ENCODE results near the gene CDH15. TPM values are rescaled to one million over a fixed set of nuclear protein-coding genes. Genes with fewer than 3 reads are reported as not detected.

Gene CDH15
- total RNA-seq, 1 experiment from 2014 or later = not detected

- H3K36me3 Mint-ChIP-seq (ENCODE audit: insufficient read depth, unreplicated experiment) = peaks cover 24% of the 10 kb centered on the region
- Histone ChIP-seq H3K27me3 (replicated peaks; ENCODE audit: control insufficient read depth, insufficient read depth, low read length) (no peaks in the 10 kb centered on the region), H3K4me3 (ENCODE audit: low read depth, low read length) (no peak overlapping the region), H3K4me1 (no peaks in the 10 kb centered on the region), H3K9me3 (no peaks in the 10 kb centered on the region), H3K36me3 (ENCODE audit: control insufficient read depth, insufficient read depth, low read length) (no peaks in the 10 kb centered on the region)
- ChIA-PET CTCF (interaction anchor here (0.5 kb wide), 1 partner anchor 33 kb away, joined by 3 read pairs; the partner anchor contains the start of gene CDH15), POLR2A (no interaction called here)
- no peaks in the 10 kb centered on the region for H3K9me3 Mint-ChIP-seq (ENCODE audit: unreplicated experiment)
- TF ChIP-seq, protein P1, sequence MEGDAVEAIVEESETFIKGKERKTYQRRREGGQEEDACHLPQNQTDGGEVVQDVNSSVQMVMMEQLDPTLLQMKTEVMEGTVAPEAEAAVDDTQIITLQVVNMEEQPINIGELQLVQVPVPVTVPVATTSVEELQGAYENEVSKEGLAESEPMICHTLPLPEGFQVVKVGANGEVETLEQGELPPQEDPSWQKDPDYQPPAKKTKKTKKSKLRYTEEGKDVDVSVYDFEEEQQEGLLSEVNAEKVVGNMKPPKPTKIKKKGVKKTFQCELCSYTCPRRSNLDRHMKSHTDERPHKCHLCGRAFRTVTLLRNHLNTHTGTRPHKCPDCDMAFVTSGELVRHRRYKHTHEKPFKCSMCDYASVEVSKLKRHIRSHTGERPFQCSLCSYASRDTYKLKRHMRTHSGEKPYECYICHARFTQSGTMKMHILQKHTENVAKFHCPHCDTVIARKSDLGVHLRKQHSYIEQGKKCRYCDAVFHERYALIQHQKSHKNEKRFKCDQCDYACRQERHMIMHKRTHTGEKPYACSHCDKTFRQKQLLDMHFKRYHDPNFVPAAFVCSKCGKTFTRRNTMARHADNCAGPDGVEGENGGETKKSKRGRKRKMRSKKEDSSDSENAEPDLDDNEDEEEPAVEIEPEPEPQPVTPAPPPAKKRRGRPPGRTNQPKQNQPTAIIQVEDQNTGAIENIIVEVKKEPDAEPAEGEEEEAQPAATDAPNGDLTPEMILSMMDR (IDR thresholded peaks at IDR 0.05; ENCODE audit: insufficient read depth in 1 of 2, low read depth in 1 of 2, low read length in 1 of 2, severe bottlenecking in 1 of 2, unreplicated experiment in 1 of 2) = no peak
- no TSS peak for BruUV-seq (replicated peaks)
- H3K4me1 Mint-ChIP-seq (ENCODE audit: low read depth, unreplicated experiment) = no peaks in the 10 kb centered on the region
- no peaks in the 10 kb centered on the region for H3K27me3 Mint-ChIP-seq (ENCODE audit: insufficient read depth, unreplicated experiment)
- DNase-seq = no peak
- no peak overlapping the region for H3K4me3 Mint-ChIP-seq (ENCODE audit: unreplicated experiment)
- no peak overlapping the region for H3K27ac Mint-ChIP-seq (ENCODE audit: unreplicated experiment)
- intact Hi-C loops (cut with micrococcal nuclease; ENCODE audit: unreplicated experiment) = no loop called here
Measured at GRCh38 chr16:89138513-89138795, 33.1 kb upstream of the CDH15 start.

GRCh38 chr16:89138843-89139520, 32.6 kb upstream of the CDH15 start:
- no peaks in the 10 kb centered on the region for H3K36me3 ChIP-seq (ENCODE audit: control insufficient read depth, insufficient read depth, low read length)
- BruUV-seq (replicated peaks) = no TSS peak
- POLR2A ChIA-PET = no interaction called here

GRCh38 chr16:89139907-89140361, 31.6 kb upstream of the CDH15 start:
- POLR2A ChIA-PET = no interaction called here
- Mint-ChIP-seq H3K36me3 (ENCODE audit: insufficient read depth, unreplicated experiment) (peaks cover 20% of the 10 kb centered on the region), H3K27me3 (ENCODE audit: insufficient read depth, unreplicated experiment) (no peaks in the 10 kb centered on the region), H3K4me1 (ENCODE audit: low read depth, unreplicated experiment) (no peaks in the 10 kb centered on the region), H3K4me3 (ENCODE audit: unreplicated experiment) (no peak overlapping the region), H3K9me3 (ENCODE audit: unreplicated experiment) (no peaks in the 10 kb centered on the region), H3K27ac (ENCODE audit: unreplicated experiment) (no peak overlapping the region)
- Histone ChIP-seq H3K4me3 (ENCODE audit: low read depth, low read length) (no peak overlapping the region), H3K27me3 (replicated peaks; ENCODE audit: control insufficient read depth, insufficient read depth, low read length) (no peaks in the 10 kb centered on the region), H3K9me3 (no peaks in the 10 kb centered on the region), H3K36me3 (ENCODE audit: control insufficient read depth, insufficient read depth, low read length) (no peaks in the 10 kb centered on the region), H3K4me1 (no peaks in the 10 kb centered on the region)
- intact Hi-C loops (cut with micrococcal nuclease; ENCODE audit: unreplicated experiment) = no loop called here
- DNase-seq = no peak
- TF ChIP-seq, protein P1 (IDR thresholded peaks at IDR 0.05; ENCODE audit: insufficient read depth in 1 of 2, low read depth in 1 of 2, low read length in 1 of 2, severe bottlenecking in 1 of 2, unreplicated experiment in 1 of 2) = no peak
- CTCF ChIA-PET = interaction anchor here (0.7 kb wide), 1 partner anchor 167 kb away, joined by 7 read pairs; no protein-coding TSS in a partner anchor
- no TSS peak for BruUV-seq (replicated peaks)

More at GRCh38 chr16:89138843-89139520, 32.6 kb upstream of the CDH15 start:
- Histone ChIP-seq H3K4me1 (no peaks in the 10 kb centered on the region), H3K27me3 (replicated peaks; ENCODE audit: control insufficient read depth, insufficient read depth, low read length) (no peaks in the 10 kb centered on the region), H3K4me3 (ENCODE audit: low read depth, low read length) (no peak overlapping the region), H3K9me3 (no peaks in the 10 kb centered on the region)
- H3K4me3 Mint-ChIP-seq (ENCODE audit: unreplicated experiment) = no peak overlapping the region
- H3K36me3 Mint-ChIP-seq (ENCODE audit: insufficient read depth, unreplicated experiment) = peaks cover 26% of the 10 kb centered on the region
- H3K27ac Mint-ChIP-seq (ENCODE audit: unreplicated experiment) = no peak overlapping the region
- H3K4me1 Mint-ChIP-seq (ENCODE audit: low read depth, unreplicated experiment) = no peaks in the 10 kb centered on the region
- no peaks in the 10 kb centered on the region for H3K27me3 Mint-ChIP-seq (ENCODE audit: insufficient read depth, unreplicated experiment)
- TF ChIP-seq, protein P1 (IDR thresholded peaks at IDR 0.05; ENCODE audit: insufficient read depth in 1 of 2, low read depth in 1 of 2, low read length in 1 of 2, severe bottlenecking in 1 of 2, unreplicated experiment in 1 of 2) = no peak
- DNase-seq = no peak
- CTCF ChIA-PET = no interaction called here
- intact Hi-C loops (cut with micrococcal nuclease; ENCODE audit: unreplicated experiment) = no loop called here
- H3K9me3 Mint-ChIP-seq (ENCODE audit: unreplicated experiment) = no peaks in the 10 kb centered on the region
